Neural progenitor cell (in vitro differentiated cells): ENCODE measurements around the gene LRP1B.

Experiments
- EZH2 ChIP-seq: fragments of 200-600 bp; sonication (generic); IDR thresholded peaks from 2 replicates; pipeline ENCODE4 v1.6.1; 2017; ENCODE audit warnings: antibody characterized with exemption, mild to moderate bottlenecking, moderate library complexity
- TF ChIP-seq, protein P1 (sequence below): fragments of 200-600 bp; sonication (generic); IDR thresholded peaks from 2 replicates; pipeline ENCODE4 v1.5.1; 2017; ENCODE audit warnings: antibody characterized with exemption, mild to moderate bottlenecking

DNA sequence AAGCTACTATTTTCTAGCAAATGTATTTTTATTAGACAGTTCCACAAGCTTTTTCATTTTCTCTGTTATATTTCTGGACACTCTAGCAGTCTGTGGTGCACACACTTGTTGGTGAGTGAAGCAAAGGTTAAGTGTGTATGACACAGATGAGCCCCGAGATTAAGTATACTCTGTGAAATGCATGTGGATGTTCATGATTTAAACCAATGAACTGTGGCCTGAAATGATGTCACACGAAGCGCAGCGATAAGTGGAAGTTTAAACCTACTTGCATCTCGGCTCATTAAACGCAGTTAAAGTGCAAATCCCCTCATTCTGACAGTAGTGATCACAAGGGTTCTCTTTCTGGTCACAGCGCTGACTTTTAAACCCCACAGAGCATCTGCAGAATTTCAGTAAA lies 1861.8 kb downstream of the LRP1B start:
- TF ChIP-seq, protein P1, sequence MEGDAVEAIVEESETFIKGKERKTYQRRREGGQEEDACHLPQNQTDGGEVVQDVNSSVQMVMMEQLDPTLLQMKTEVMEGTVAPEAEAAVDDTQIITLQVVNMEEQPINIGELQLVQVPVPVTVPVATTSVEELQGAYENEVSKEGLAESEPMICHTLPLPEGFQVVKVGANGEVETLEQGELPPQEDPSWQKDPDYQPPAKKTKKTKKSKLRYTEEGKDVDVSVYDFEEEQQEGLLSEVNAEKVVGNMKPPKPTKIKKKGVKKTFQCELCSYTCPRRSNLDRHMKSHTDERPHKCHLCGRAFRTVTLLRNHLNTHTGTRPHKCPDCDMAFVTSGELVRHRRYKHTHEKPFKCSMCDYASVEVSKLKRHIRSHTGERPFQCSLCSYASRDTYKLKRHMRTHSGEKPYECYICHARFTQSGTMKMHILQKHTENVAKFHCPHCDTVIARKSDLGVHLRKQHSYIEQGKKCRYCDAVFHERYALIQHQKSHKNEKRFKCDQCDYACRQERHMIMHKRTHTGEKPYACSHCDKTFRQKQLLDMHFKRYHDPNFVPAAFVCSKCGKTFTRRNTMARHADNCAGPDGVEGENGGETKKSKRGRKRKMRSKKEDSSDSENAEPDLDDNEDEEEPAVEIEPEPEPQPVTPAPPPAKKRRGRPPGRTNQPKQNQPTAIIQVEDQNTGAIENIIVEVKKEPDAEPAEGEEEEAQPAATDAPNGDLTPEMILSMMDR = no peak
- TF ChIP-seq EZH2 = no peak
